ENCODE data around the gene ESYT2. TPM values are rescaled to one million over a fixed set of nuclear protein-coding genes. Genes with fewer than 3 reads are reported as not detected.

ESYT2 gene
- total and polyA plus RNA-seq, 4 donors: 4.9 to 31.7 (median 17.2) TPM

DNA sequence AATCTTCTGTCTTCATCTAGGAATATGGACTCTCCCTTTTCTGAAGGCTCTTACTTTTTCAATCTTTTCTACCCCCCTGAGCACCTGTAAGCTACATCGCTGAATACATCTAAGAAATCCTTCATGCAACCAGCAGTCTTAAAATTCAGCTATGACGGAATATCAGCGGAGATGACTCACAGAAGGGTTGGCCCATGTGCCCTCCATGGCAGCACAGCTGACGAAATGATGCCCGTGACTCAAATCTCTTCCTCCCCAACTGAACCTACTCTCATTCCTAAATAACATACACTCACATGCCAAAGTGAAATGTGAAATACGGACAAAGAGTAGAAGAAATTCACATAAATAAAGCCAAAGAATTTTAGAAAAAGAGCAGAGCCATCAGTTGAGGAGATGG, 94.4 kb downstream of the ESYT2 start:
- no peak overlapping the region for H3K9ac ChIP-seq (ENCODE audit: low read depth in 1 of 2, low read length in 2 of 2)
- TF ChIP-seq TAF1 (conservative IDR thresholded peaks at IDR 0.05): no peak
- TF ChIP-seq, protein P1, sequence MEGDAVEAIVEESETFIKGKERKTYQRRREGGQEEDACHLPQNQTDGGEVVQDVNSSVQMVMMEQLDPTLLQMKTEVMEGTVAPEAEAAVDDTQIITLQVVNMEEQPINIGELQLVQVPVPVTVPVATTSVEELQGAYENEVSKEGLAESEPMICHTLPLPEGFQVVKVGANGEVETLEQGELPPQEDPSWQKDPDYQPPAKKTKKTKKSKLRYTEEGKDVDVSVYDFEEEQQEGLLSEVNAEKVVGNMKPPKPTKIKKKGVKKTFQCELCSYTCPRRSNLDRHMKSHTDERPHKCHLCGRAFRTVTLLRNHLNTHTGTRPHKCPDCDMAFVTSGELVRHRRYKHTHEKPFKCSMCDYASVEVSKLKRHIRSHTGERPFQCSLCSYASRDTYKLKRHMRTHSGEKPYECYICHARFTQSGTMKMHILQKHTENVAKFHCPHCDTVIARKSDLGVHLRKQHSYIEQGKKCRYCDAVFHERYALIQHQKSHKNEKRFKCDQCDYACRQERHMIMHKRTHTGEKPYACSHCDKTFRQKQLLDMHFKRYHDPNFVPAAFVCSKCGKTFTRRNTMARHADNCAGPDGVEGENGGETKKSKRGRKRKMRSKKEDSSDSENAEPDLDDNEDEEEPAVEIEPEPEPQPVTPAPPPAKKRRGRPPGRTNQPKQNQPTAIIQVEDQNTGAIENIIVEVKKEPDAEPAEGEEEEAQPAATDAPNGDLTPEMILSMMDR (IDR thresholded peaks at IDR 0.05; ENCODE audit: low read depth, low read length, missing input control): no peak
- no peak for TF ChIP-seq FOXA1 (IDR thresholded peaks at IDR 0.05)
- TF ChIP-seq, protein P2, sequence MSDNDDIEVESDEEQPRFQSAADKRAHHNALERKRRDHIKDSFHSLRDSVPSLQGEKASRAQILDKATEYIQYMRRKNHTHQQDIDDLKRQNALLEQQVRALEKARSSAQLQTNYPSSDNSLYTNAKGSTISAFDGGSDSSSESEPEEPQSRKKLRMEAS (IDR thresholded peaks at IDR 0.05): no peak
- TF ChIP-seq, protein P3, sequence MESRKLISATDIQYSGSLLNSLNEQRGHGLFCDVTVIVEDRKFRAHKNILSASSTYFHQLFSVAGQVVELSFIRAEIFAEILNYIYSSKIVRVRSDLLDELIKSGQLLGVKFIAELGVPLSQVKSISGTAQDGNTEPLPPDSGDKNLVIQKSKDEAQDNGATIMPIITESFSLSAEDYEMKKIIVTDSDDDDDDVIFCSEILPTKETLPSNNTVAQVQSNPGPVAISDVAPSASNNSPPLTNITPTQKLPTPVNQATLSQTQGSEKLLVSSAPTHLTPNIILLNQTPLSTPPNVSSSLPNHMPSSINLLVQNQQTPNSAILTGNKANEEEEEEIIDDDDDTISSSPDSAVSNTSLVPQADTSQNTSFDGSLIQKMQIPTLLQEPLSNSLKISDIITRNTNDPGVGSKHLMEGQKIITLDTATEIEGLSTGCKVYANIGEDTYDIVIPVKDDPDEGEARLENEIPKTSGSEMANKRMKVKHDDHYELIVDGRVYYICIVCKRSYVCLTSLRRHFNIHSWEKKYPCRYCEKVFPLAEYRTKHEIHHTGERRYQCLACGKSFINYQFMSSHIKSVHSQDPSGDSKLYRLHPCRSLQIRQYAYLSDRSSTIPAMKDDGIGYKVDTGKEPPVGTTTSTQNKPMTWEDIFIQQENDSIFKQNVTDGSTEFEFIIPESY (IDR thresholded peaks at IDR 0.05): no peak
- TF ChIP-seq, protein P4, sequence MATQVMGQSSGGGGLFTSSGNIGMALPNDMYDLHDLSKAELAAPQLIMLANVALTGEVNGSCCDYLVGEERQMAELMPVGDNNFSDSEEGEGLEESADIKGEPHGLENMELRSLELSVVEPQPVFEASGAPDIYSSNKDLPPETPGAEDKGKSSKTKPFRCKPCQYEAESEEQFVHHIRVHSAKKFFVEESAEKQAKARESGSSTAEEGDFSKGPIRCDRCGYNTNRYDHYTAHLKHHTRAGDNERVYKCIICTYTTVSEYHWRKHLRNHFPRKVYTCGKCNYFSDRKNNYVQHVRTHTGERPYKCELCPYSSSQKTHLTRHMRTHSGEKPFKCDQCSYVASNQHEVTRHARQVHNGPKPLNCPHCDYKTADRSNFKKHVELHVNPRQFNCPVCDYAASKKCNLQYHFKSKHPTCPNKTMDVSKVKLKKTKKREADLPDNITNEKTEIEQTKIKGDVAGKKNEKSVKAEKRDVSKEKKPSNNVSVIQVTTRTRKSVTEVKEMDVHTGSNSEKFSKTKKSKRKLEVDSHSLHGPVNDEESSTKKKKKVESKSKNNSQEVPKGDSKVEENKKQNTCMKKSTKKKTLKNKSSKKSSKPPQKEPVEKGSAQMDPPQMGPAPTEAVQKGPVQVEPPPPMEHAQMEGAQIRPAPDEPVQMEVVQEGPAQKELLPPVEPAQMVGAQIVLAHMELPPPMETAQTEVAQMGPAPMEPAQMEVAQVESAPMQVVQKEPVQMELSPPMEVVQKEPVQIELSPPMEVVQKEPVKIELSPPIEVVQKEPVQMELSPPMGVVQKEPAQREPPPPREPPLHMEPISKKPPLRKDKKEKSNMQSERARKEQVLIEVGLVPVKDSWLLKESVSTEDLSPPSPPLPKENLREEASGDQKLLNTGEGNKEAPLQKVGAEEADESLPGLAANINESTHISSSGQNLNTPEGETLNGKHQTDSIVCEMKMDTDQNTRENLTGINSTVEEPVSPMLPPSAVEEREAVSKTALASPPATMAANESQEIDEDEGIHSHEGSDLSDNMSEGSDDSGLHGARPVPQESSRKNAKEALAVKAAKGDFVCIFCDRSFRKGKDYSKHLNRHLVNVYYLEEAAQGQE (IDR thresholded peaks at IDR 0.05): no peak
- TF ChIP-seq HNF4A (conservative IDR thresholded peaks at IDR 0.05): no peak
- no peak for TF ChIP-seq YY1 (IDR thresholded peaks at IDR 0.05)
- TF ChIP-seq GABPA (IDR thresholded peaks at IDR 0.05 in 1 of 2, conservative IDR thresholded peaks at IDR 0.05 in 1 of 2): no peak
- TF ChIP-seq SP1 (IDR thresholded peaks at IDR 0.05): no peak
- TF ChIP-seq FOXA2 (IDR thresholded peaks at IDR 0.05): no peak
- TF ChIP-seq RAD21 (IDR thresholded peaks at IDR 0.05): no peak
- no peak for TF ChIP-seq JUND (IDR thresholded peaks at IDR 0.05)
- TF ChIP-seq EGR1 (IDR thresholded peaks at IDR 0.05; ENCODE audit: low read depth in 2 of 2): no peak
- TF ChIP-seq HNF4G (IDR thresholded peaks at IDR 0.05): no peak
- no peak for TF ChIP-seq RXRA (IDR thresholded peaks at IDR 0.05)
- no peak for TF ChIP-seq NR2F2 (IDR thresholded peaks at IDR 0.05)
- TF ChIP-seq, protein P5, sequence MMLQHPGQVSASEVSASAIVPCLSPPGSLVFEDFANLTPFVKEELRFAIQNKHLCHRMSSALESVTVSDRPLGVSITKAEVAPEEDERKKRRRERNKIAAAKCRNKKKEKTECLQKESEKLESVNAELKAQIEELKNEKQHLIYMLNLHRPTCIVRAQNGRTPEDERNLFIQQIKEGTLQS (IDR thresholded peaks at IDR 0.05): no peak
- no peak for DNase-seq (ENCODE audit: low spot score)
- H3K4me3 ChIP-seq (ENCODE audit: low read depth in 1 of 3, low read length in 3 of 3): no peak overlapping the region
- H3K27me3 ChIP-seq (ENCODE audit: control insufficient read depth in 4 of 4, insufficient read depth in 4 of 4, low read length in 3 of 4): no peaks in the 10 kb centered on the region
- H3K9me3 ChIP-seq (ENCODE audit: control insufficient read depth in 4 of 4, low read length in 3 of 4): no peaks in the 10 kb centered on the region
- WGBS: 98% methylated on average over 6 of the region's 6 CpGs
- peaks cover 3 to 57% (median 17%) of the 10 kb centered on the region in 4 donors for H3K36me3 ChIP-seq (ENCODE audit: control insufficient read depth in 4 of 4, insufficient read depth in 3 of 4, low read depth in 1 of 4, low read length in 3 of 4)
- no peaks in the 10 kb centered on the region for H3K4me1 ChIP-seq (ENCODE audit: control insufficient read depth in 4 of 4, insufficient read depth in 4 of 4, low read length in 3 of 4)
- H3K27ac ChIP-seq (ENCODE audit: low read depth in 1 of 2, low read length in 2 of 2): no peak overlapping the region
